Small intestine (tissue), 7 donors: Measurements from ENCODE around the gene RAPGEF2. TPM values are rescaled to one million over a fixed set of nuclear protein-coding genes. Genes with fewer than 3 reads are reported as not detected.

Experiments
- DNase-seq, 2 donors: peaks; one replicate each; pipeline versions ENCODE4 v3.0.0 to v3.0.0-alpha.2; 2013
- FAIRE-seq: peaks from 2 replicates; lab custom pipeline; 2012; peaks lifted over from hg19 to GRCh38; lab: Jason Lieb, UNC
- H3K27ac ChIP-seq, 3 donors: one replicate each; pipeline ENCODE4 v1.5.1; 2013; ENCODE audit warnings: low read length in 2 of 3, mild to moderate bottlenecking in 2 of 3, control low read depth in 1 of 3, inconsistent platforms in 1 of 3, low read depth in 1 of 3, moderate library complexity in 1 of 3
- H3K27me3 ChIP-seq, 3 donors: one replicate each; pipeline ENCODE4 v1.6.1; 2013; ENCODE audit warnings: low read length in 3 of 3, inconsistent platforms in 1 of 3; ENCODE audit not compliant: control insufficient read depth in 3 of 3, insufficient read depth in 3 of 3
- H3K36me3 ChIP-seq, 3 donors: one replicate each; pipeline ENCODE4 v1.6.1; 2013; ENCODE audit warnings: low read length in 3 of 3, inconsistent platforms in 1 of 3, low read depth in 1 of 3, mild to moderate bottlenecking in 1 of 3, moderate library complexity in 1 of 3; ENCODE audit not compliant: control insufficient read depth in 3 of 3, insufficient read depth in 2 of 3
- H3K4me1 ChIP-seq, 3 donors: one replicate each; pipeline ENCODE4 v1.6.1; 2013; ENCODE audit warnings: low read length in 2 of 3, inconsistent platforms in 1 of 3, low read depth in 1 of 3, mild to moderate bottlenecking in 1 of 3, moderate library complexity in 1 of 3; ENCODE audit not compliant: control insufficient read depth in 3 of 3, insufficient read depth in 2 of 3
- H3K4me3 ChIP-seq, 3 donors: one replicate each; pipeline ENCODE4 v1.5.1; 2013; ENCODE audit warnings: low read length in 3 of 3, control low read depth in 1 of 3, inconsistent platforms in 1 of 3, low read depth in 1 of 3, mild to moderate bottlenecking in 1 of 3, moderate library complexity in 1 of 3
- H3K9me3 ChIP-seq, 2 donors: one replicate each; pipeline ENCODE4 v1.6.1; 2013; ENCODE audit warnings: low read depth in 1 of 2, low read length in 1 of 2; ENCODE audit not compliant: control insufficient read depth in 2 of 2, insufficient read depth in 1 of 2
- WGBS, 3 donors: extraction: QIAGEN DNeasy Blood & Tissue Kit; methylation state at CpG; one replicate each; pipeline ENCODE4 v1.1.7; 2013; 5-methylcytosine and 5-hydroxymethylcytosine counted together
- polyA plus RNA-seq, 4 donors: library from polyadenylated mRNA; stranded (reverse) in 3 of 4; unstranded in 1 of 4; fragments of 200-250 nt in 3 of 4; fragments of 120-200 nt in 1 of 4; gene quantifications; one replicate each; pipeline versions ENCODE4 v1.2.1 to v1.2.3, GENCODE V29; 2013
- donor health status: healthy with polysubstance abuse.
- donor health status: control.
- donor health status: control.
- donor health status: Bipolar disorder and iron deficiency.
- donor health status: healthy.

RAPGEF2 gene
- polyA plus RNA-seq, 4 donors, result 7.6 to 49.5 (median 11.8) TPM

DNA sequence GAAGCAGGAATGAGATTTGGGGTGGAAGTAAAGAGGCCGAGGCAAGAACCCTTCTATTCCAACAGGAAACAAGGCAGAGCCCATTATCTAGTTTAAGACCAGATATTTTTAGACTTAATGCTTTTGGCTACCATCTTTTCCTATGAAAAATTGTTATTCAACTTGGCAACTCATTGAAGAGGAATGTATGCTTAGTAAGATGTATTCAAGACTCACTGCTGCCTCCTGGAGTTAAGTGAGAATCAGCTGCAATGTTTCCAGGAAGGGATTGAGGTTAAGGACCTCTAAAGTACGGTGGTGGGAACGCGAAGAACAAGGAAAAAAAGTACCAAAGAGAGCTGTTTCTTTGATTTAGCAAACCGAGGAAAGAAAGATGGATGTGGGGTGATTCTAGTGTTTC, 89.1 kb downstream of the RAPGEF2 start:
- WGBS, 3 donors, result 89 to 90% (median 90%) methylated on average over 5 of the region's 5 CpGs

DNA sequence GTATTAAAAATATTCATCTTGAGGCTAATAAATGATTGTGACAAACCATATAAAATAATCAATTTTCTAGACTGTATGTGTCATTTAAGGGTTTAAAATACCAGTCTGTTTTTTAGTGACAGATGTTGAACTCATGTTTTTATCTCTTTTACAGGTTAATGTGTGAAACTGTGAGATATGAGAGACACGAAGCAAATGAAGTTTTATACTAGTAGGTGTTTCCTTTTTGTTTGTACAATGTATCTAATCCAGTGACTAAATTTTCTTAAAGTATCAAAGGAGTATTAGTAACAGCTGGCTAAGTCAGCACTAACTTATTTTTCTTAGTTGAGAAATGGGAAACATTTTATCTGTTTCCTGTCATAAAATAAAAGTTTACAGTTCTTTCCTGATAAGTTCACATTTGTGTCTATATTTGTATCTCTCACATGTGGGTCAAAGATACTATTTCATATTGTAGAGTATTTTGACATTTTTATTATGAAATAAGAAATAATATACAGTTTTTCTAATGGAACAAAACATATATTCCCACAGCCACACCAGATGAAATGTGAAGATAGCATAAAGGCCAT, 90.3 kb downstream of the RAPGEF2 start:
- Histone ChIP-seq H3K27me3 (no peaks in the 10 kb centered on the region), H3K4me1 (no peaks in the 10 kb centered on the region), H3K36me3 (peaks cover 2 to 7% (median 4%) of the 10 kb centered on the region in 3 donors), H3K27ac (no peak overlapping the region), H3K4me3 (no peak overlapping the region), H3K9me3 (no peaks in the 10 kb centered on the region)
- DNase-seq (no peak), FAIRE-seq (peak; percentile 44)
- WGBS, 3 donors, result 13 to 36% (median 36%) methylated on average over 1 of the region's 1 CpG

More for the DNA sequence above, 89.1 kb downstream of the RAPGEF2 start:
- Histone ChIP-seq H3K36me3 (peaks cover 2 to 7% (median 4%) of the 10 kb centered on the region in 3 donors), H3K4me3 (no peak overlapping the region), H3K9me3 (no peaks in the 10 kb centered on the region), H3K4me1 (no peaks in the 10 kb centered on the region), H3K27me3 (no peaks in the 10 kb centered on the region), H3K27ac (no peak overlapping the region)
- FAIRE-seq (no peak), DNase-seq (peak; percentile 25 to 38)

DNA sequence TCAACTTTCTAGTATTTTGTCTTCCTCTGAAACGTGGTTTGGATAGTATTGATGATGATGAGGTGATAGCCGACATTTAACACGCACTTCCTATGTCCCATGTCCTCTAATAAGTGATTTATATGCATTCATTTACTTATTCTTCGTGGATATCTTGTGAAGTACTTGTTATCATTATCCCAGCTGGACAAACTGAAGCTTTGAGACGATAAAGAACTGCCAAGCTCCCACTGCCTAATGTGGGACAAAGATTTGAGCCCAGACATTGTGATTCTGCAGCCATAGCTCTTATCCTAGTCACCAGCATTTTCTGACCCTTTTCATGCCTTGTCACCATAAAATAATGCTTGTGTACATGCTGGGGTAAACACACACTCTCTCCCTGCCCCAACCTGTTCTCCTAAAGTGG, 92.5 kb downstream of the RAPGEF2 start:
- no peaks in the 10 kb centered on the region for H3K4me1 ChIP-seq
- no peak overlapping the region for H3K27ac ChIP-seq
- FAIRE-seq, result no peak
- H3K4me3 ChIP-seq, result no peak overlapping the region
- H3K27me3 ChIP-seq, result no peaks in the 10 kb centered on the region
- H3K36me3 ChIP-seq, result peaks cover 0 to 4% (median 3%) of the 10 kb centered on the region in 3 donors
- no peak for DNase-seq
- 65 to 79% (median 71%) methylated on average over 5 of the region's 5 CpGs for WGBS, 3 donors
- no peaks in the 10 kb centered on the region for H3K9me3 ChIP-seq

DNA sequence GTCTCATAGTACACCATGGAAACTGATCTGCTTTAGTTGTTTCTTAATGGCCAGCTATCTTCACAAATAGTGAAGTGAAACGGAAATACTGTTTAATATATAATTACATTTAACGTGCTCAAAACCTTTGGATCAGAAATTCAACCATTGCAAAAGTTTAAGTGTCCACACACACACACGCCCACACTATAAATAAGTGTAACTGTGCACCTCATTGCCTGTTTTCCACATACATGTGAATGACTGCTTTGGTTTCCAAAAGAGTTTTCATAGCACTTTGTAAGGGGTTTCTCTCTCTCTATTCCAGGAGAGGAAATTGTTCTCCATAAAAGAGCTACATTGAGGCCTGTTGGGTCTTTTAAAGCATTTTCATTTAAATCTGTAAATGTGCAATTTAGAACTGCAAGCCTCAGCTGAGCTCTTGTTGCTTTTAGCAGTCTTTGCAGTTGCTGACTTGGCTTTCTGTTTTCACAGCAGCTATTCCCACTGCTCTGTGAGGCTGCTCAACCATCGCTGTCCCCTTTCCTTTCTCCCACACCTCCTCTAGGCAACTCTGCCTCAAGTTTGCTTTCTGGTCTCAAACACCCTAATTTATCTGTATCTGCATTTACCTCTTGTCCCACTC, 94.5 kb downstream of the RAPGEF2 start:
- no peak for DNase-seq
- Histone ChIP-seq H3K4me1 (no peaks in the 10 kb centered on the region), H3K27ac (no peak overlapping the region)

DNA sequence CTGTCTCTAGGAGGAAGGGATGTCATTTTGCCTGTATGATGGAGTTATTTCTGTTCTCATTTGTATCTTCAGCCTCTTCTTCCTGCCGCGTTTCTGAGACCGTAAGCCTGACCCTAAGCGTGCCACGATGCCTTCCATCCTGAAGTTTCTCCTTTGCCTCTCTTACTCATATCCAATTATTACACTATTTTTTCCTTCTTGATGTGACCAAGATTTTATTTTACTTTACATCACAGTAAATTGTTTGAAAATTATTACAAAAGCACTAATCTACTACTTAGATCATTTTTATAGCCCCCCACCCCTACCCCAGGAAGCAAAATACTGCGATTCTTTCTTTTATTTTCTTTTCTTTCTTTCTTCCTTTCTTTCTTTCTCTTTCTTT, 95.0 kb downstream of the RAPGEF2 start:
- WGBS, 3 donors, result 83 to 96% (median 93%) methylated on average over 6 of the region's 6 CpGs
- no peak overlapping the region for H3K4me3 ChIP-seq
- H3K4me1 ChIP-seq, result no peaks in the 10 kb centered on the region

More for the DNA sequence above, 94.5 kb downstream of the RAPGEF2 start:
- FAIRE-seq, result no peak
- no peak overlapping the region for H3K4me3 ChIP-seq
- H3K9me3 ChIP-seq, result no peaks in the 10 kb centered on the region
- H3K27me3 ChIP-seq, result no peaks in the 10 kb centered on the region
- WGBS, 3 donors, result 80 to 87% (median 83%) methylated on average over 4 of the region's 4 CpGs
- H3K36me3 ChIP-seq, result peaks cover 0 to 4% (median 4%) of the 10 kb centered on the region in 3 donors

DNA sequence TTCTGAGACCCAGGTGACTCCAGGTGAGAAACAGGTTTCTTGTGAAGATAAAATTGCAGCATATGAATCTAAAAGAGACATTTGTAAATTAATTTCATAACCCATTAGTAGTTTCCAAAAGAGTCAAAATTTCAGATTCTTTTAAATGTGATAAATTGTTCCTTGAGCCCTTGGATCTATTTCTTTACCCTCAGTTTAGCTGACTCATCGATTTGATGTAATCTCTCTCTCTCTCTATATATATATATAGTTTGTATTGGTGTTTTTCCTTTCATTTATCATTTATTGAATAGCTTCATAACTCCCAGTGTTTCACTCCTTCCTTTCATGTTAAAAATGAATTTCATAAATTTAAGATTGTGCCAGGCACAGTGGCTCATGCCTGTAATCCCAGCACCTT, 96.9 kb downstream of the RAPGEF2 start:
- no peak for FAIRE-seq
- no peak overlapping the region for H3K27ac ChIP-seq
- H3K9me3 ChIP-seq, result no peaks in the 10 kb centered on the region
- WGBS, 3 donors, result 87 to 95% (median 89%) methylated on average over 1 of the region's 1 CpG
- no peak overlapping the region for H3K4me3 ChIP-seq
- peaks cover 0 to 3% (median 0%) of the 10 kb centered on the region in 3 donors for H3K36me3 ChIP-seq
- DNase-seq, result no peak
- H3K27me3 ChIP-seq, result no peaks in the 10 kb centered on the region
- H3K4me1 ChIP-seq, result no peaks in the 10 kb centered on the region

More for the DNA sequence above, 95.0 kb downstream of the RAPGEF2 start:
- peaks cover 0 to 6% (median 4%) of the 10 kb centered on the region in 3 donors for H3K36me3 ChIP-seq
- FAIRE-seq, result no peak
- no peak for DNase-seq
- no peaks in the 10 kb centered on the region for H3K9me3 ChIP-seq
- no peak overlapping the region for H3K27ac ChIP-seq
- H3K27me3 ChIP-seq, result no peaks in the 10 kb centered on the region

DNA sequence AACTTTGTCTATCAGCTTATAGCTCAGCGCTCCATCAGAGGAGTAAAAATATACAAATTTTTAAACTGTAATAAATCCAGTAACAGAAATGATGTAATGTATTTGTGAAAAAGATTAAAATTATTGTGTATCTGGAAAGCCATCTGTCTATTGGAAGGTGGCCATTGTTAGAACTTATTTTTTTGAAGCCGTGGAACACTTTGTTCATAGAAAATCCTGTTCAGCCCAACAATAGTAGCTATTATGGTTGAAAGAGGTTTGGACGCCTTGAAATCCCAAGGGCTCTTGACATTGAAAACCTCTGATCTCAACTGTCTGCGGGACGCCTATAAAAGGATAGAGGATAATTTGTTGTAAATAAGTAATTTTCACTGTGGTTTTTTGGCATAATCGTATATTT, 98.3 kb downstream of the RAPGEF2 start:
- no peak overlapping the region for H3K4me3 ChIP-seq
- peaks cover 0 to 3% (median 0%) of the 10 kb centered on the region in 3 donors for H3K36me3 ChIP-seq
- no peaks in the 10 kb centered on the region for H3K9me3 ChIP-seq
- 65 to 95% (median 86%) methylated on average over 6 of the region's 6 CpGs for WGBS, 3 donors
- H3K4me1 ChIP-seq, result no peaks in the 10 kb centered on the region
- no peaks in the 10 kb centered on the region for H3K27me3 ChIP-seq
- DNase-seq, result no peak
- no peak overlapping the region for H3K27ac ChIP-seq
- FAIRE-seq, result no peak

DNA sequence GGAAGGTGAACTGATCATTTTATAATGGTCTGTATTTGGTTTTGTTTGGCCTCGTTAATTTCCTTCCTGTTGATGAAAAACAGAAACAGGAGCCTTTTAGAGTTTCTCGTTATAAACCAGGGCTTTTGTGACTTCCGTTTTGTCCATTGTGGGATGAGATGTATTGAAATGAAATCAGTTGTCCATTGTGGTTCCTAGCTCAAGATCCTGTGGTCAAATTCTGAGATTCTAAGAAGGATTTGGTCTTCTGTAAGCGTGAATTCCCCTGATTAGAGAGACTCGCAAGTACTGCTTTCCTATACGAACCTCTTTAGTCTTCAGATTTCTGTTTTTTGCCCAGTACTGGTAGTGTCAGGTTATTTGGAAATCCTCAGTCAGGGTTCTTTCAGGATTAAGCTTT, 101.7 kb downstream of the RAPGEF2 start:
- H3K27ac ChIP-seq, result no peak overlapping the region
- H3K27me3 ChIP-seq, result no peaks in the 10 kb centered on the region
- no peak overlapping the region for H3K4me3 ChIP-seq
- 65 to 76% (median 70%) methylated on average over 6 of the region's 6 CpGs for WGBS, 3 donors
- DNase-seq, result no peak
- no peaks in the 10 kb centered on the region for H3K9me3 ChIP-seq
- H3K4me1 ChIP-seq, result no peaks in the 10 kb centered on the region
- peaks cover 0 to 3% (median 0%) of the 10 kb centered on the region in 3 donors for H3K36me3 ChIP-seq
- FAIRE-seq, result no peak
